Heart left ventricle (tissue), 16 donors: ENCODE results near the gene ST6GALNAC1. TPM values are rescaled to one million over a fixed set of nuclear protein-coding genes. Genes with fewer than 3 reads are reported as not detected.
A peak's percentile ranks its signal among the peaks of the same experiment; 100 is the strongest.

ENCODE experiments used
- ATAC-seq, 4 donors: fragments of 200-7000 bp; cut with Tn5 transposase; one replicate each; pipeline ENCODE4 v1.9.1; 2020 to 2022; ENCODE audit warnings: moderate library complexity in 4 of 4, mild to moderate bottlenecking in 3 of 4, moderate number of reproducible peaks in 1 of 4
- DNase-seq, 5 donors: peaks; one replicate each; pipeline ENCODE4 v3.0.0-alpha.2; 2020
- H3K27ac ChIP-seq, 12 donors: fragments of 200-600 bp; sonication (generic) in 4 of 12; one replicate each; pipeline versions ENCODE4 v1.5.0 to v1.8.0; 2016 to 2022; ENCODE audit warnings: mild to moderate bottlenecking in 2 of 12
- H3K27me3 ChIP-seq, 9 donors: fragments of 200-600 bp; sonication (generic) in 2 of 9; one replicate each; pipeline versions ENCODE4 v1.5.1 to v1.8.0; 2016 to 2022; ENCODE audit warnings: mild to moderate bottlenecking in 3 of 9
- H3K36me3 ChIP-seq, 9 donors: fragments of 200-600 bp; sonication (generic) in 2 of 9; one replicate each; pipeline versions ENCODE4 v1.5.0 to v1.8.0; 2018 to 2022; ENCODE audit warnings: mild to moderate bottlenecking in 2 of 9
- H3K4me1 ChIP-seq, 12 donors: fragments of 200-600 bp; sonication (generic) in 4 of 12; one replicate each; pipeline versions ENCODE4 v1.5.0 to v1.8.0; 2016 to 2022; ENCODE audit warnings: mild to moderate bottlenecking in 3 of 12
- H3K4me3 ChIP-seq, 12 donors: fragments of 200-600 bp; sonication (generic) in 4 of 12; one replicate each; pipeline versions ENCODE4 v1.5.0 to v1.8.0; 2017 to 2022; ENCODE audit warnings: mild to moderate bottlenecking in 9 of 12, moderate library complexity in 4 of 12
- H3K9me3 ChIP-seq, 12 donors: fragments of 200-600 bp; sonication (generic) in 4 of 12; one replicate each; pipeline versions ENCODE4 v1.5.0 to v1.8.0; 2016 to 2022; ENCODE audit warnings: mild to moderate bottlenecking in 1 of 12
- CTCF ChIP-seq, 12 donors: fragments of 200-600 bp; sonication (generic) in 4 of 12; IDR thresholded peaks; one replicate each; pipeline versions ENCODE4 v1.5.0 to v1.8.0; 2018 to 2022; ENCODE audit warnings: antibody characterized with exemption in 12 of 12, mild to moderate bottlenecking in 5 of 12
- POLR2A ChIP-seq, 2 donors: fragments of 450-650 bp; IDR thresholded peaks; one replicate each; pipeline ENCODE4 v1.6.1; 2017; ENCODE audit warnings: antibody characterized with exemption in 2 of 2, mild to moderate bottlenecking in 2 of 2, moderate library complexity in 2 of 2
- WGBS, 4 donors: extraction: QIAGEN DNeasy Blood & Tissue Kit in 2 of 4; methylation state at CpG; one replicate each; pipeline versions ENCODE4 v1.1.5 to v1.1.7; 2013 to 2018; 5-methylcytosine and 5-hydroxymethylcytosine counted together
- intact Hi-C, 10 donors: fragments of 100-400 bp; cut with DNase I; formaldehyde crosslinking; loops; one replicate each; pipeline versions ENCODE4 v1.11.1 to v1.14.2; 2022
- polyA plus RNA-seq, 2 donors: library from polyadenylated mRNA; stranded (reverse); fragments of 200-250 nt; gene quantifications; one replicate each; pipeline ENCODE4 v1.2.3, GENCODE V29; 2013
- total RNA-seq, 9 donors: library from RNA; depleted of rRNA in 2 of 9; stranded (reverse); fragments of >200 nt in 2 of 9; fragmentation: NEBNext Ultra II Directional in 3 of 9; extraction: Animal tissue kit (Norgen Biotek cat#: 25700) in 3 of 9; gene quantifications; one replicate each; pipeline versions ENCODE4 v1.1.0 to v1.2.4, GENCODE V29; 2016 to 2023
- donor health status: ischemic (EF 13 %, LVEDD 7.1; RV severe dilation, severe dysfunction).
- donor health status: healthy with polysubstance abuse.
- donor health status: DM: no; HTN: yes; CAD: no.
- donor health status: DM: no; HTN: no; CAD: no.
- donor health status: ischemic (EF 25% LVEDD 6.9; RV normal size, moderate dysfunction).
- donor health status: ischemic (EF 25% LVEDD 5.7; RV mildly dilated, moderate dysfunction).
- donor health status: healthy.
- donor health status: DM: yes; HTN: yes; CAD: no.
- donor health status: ischemic (EF 35%, LVEDD 5.7; RV mildly dilated, moderate dysfunction).
- donor health status: nonischemic (EF 11% LVEDD 7.7; RV severe dilation, severe dysfunction).
- donor health status: DM: yes; HTN: yes; CAD: no.
- donor health status: PGD.
- donor health status: ischemic (EF 29% LVEDD 5.4; RV normal size, mild dysfunction).
- donor health status: nonischemic (EF 23%, LVEDD 6.1; RV moderate dilation, normal function).

ST6GALNAC1 gene
- total and polyA plus RNA-seq, 11 donors = 1.7 to 10.3 (median 3.5) TPM

DNA sequence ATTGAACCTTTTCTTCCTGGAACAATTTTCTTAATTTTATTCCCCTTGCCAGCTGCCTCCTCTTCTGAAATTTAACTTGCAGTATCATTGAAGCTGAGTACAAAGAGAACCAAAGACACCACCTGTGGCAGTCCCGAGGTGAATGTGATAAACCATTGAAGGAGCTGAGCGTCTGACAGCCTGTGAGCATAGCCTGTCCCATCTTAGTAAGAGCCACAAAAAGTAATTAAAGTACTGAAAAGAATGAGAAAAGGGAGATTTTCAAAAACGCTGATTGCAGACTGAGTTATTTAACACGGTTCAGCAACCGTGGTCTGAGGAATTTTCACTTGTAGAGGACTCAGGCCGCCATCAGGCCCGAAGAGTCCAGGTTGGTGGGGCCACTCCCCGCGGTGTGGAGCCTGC is 27.2 kb upstream of the ST6GALNAC1 start:
- ATAC-seq (no peak), DNase-seq (no peak)
- peaks cover 0 to 7% (median 2%) of the 10 kb centered on the region in 9 donors for H3K36me3 ChIP-seq
- intact Hi-C loops = loop anchor here in 5 of 10 donors (5.0 kb wide), 2 partner anchors 42 to 113 kb away; partner anchors contain the start of gene MXRA7 (in 4 of the 5)
- H3K4me3 ChIP-seq = peak overlapping the region in 2 of 12 donors; percentile 52 to 60
- peaks cover 0 to 26% (median 14%) of the 10 kb centered on the region in 12 donors for H3K4me1 ChIP-seq
- 56 to 69% (median 60%) methylated on average over 9 of the region's 9 CpGs for WGBS, 4 donors
- no peaks in the 10 kb centered on the region for H3K27me3 ChIP-seq
- H3K27ac ChIP-seq = peak overlapping the region in 11 of 12 donors; percentile 79 to 95 (median 92)
- H3K9me3 ChIP-seq = no peaks in the 10 kb centered on the region
- TF ChIP-seq POLR2A (IDR thresholded peaks at IDR 0.05) = no peak
- no peak for TF ChIP-seq CTCF (IDR thresholded peaks at IDR 0.05)

DNA sequence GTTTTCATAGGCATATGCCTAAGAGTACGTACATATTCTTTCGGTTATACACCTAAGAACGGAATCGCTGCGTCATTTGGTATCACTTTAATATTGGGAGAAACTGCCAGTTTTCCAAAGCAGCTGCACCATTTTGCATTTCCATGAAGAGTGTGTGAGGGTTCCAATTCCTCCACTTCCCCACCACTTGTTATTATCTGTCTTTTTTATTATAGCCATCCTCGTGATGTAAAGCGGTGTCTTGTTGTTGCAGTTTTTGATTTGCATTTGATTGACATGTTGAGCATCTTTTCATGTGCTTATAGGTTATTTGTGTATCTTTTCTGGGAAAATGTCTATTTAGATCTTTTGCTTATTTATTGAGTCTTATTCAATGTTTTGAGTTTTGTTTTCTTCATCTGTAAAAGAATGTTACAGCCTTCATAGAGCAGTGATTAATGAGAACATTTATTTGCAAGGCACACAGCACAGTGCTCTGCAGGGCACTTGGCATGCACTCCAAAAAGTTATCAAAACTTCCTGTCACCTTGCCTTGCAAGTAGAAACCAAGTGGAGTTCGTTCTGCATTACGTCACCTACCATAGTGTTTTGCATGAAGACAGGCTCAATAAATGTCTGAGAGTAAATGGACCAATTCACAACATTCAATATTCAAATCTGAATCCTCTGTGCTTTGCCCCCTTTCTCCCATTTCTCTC is 26.6 kb upstream of the ST6GALNAC1 start:
- ATAC-seq (peak in 1 of 4 donors; percentile 13), DNase-seq (no peak)
- H3K4me3 ChIP-seq = no peak overlapping the region
- intact Hi-C loops = loop anchor here in 5 of 10 donors (5.0 kb wide), 2 partner anchors 42 to 113 kb away; partner anchors contain the start of gene MXRA7 (in 4 of the 5)
- peaks cover 0 to 3% (median 0%) of the 10 kb centered on the region in 9 donors for H3K36me3 ChIP-seq
- H3K4me1 ChIP-seq = peaks cover 0 to 26% (median 14%) of the 10 kb centered on the region in 12 donors
- no peaks in the 10 kb centered on the region for H3K27me3 ChIP-seq
- H3K27ac ChIP-seq = peak overlapping the region in 9 of 12 donors; percentile 79 to 95 (median 92)
- no peak for TF ChIP-seq POLR2A (IDR thresholded peaks at IDR 0.05)
- H3K9me3 ChIP-seq = no peaks in the 10 kb centered on the region
- WGBS, 4 donors = 81 to 86% (median 83%) methylated on average over 9 of the region's 9 CpGs

- intact Hi-C loops = loop anchor here in 2 of 10 donors (10.0 kb wide), 2 partner anchors 47 to 113 kb away; partner anchors contain the start of gene MXRA7 (in 1 of the 2)
- no peak for DNase-seq
- Histone ChIP-seq H3K36me3 (no peaks in the 10 kb centered on the region), H3K4me3 (no peak overlapping the region), H3K4me1 (peaks cover 0 to 25% (median 14%) of the 10 kb centered on the region in 12 donors), H3K27ac (no peak overlapping the region), H3K9me3 (no peaks in the 10 kb centered on the region), H3K27me3 (no peaks in the 10 kb centered on the region)
- ATAC-seq = no peak
- no peak for TF ChIP-seq POLR2A (IDR thresholded peaks at IDR 0.05)
- TF ChIP-seq CTCF (IDR thresholded peaks at IDR 0.05) = no peak
- 81 to 87% (median 83%) methylated on average over 14 of the region's 14 CpGs for WGBS, 4 donors
Observed at GRCh38 chr17:76667786-76668453, 24.4 kb upstream of the ST6GALNAC1 start.

GRCh38 chr17:76667491-76667755 is 23.9 kb upstream of the ST6GALNAC1 start:
- Histone ChIP-seq H3K27me3 (no peaks in the 10 kb centered on the region), H3K4me1 (peaks cover 0 to 20% (median 11%) of the 10 kb centered on the region in 12 donors), H3K36me3 (no peaks in the 10 kb centered on the region), H3K9me3 (no peaks in the 10 kb centered on the region), H3K4me3 (no peak overlapping the region), H3K27ac (no peak overlapping the region)
- no peak for ATAC-seq
- WGBS, 4 donors = 30 to 42% (median 37%) methylated on average over 2 of the region's 2 CpGs
- no peak for DNase-seq
- TF ChIP-seq CTCF (IDR thresholded peaks at IDR 0.05) (no peak), POLR2A (IDR thresholded peaks at IDR 0.05) (no peak)
- intact Hi-C loops = loop anchor here in 2 of 10 donors (10.0 kb wide), 2 partner anchors 47 to 113 kb away; partner anchors contain the start of gene MXRA7 (in 1 of the 2)
